ENCODE data around the gene HACL1.

DNA sequence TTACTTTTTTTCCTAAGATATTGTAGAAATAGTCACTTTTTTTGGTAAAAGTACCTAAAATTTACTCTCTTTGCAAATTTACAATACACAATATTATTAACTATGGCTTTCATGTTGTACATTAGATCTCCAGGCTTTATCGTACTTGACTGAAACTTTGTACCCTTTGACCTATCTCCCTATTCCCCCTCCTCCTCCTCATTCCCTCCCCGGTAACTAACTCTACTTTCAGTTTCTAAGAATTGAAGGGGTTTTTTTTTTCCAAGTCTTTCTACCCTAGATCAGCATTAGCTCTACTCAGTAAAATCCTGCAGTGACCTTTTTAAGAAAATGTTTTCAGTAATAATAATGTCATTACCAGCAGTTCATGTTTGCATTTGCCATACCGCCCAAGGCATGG lies 10.1 kb downstream of the HACL1 start:
- TF ChIP-seq, protein P1, sequence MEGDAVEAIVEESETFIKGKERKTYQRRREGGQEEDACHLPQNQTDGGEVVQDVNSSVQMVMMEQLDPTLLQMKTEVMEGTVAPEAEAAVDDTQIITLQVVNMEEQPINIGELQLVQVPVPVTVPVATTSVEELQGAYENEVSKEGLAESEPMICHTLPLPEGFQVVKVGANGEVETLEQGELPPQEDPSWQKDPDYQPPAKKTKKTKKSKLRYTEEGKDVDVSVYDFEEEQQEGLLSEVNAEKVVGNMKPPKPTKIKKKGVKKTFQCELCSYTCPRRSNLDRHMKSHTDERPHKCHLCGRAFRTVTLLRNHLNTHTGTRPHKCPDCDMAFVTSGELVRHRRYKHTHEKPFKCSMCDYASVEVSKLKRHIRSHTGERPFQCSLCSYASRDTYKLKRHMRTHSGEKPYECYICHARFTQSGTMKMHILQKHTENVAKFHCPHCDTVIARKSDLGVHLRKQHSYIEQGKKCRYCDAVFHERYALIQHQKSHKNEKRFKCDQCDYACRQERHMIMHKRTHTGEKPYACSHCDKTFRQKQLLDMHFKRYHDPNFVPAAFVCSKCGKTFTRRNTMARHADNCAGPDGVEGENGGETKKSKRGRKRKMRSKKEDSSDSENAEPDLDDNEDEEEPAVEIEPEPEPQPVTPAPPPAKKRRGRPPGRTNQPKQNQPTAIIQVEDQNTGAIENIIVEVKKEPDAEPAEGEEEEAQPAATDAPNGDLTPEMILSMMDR (IDR thresholded peaks at IDR 0.05): no peak
- no peak for TF ChIP-seq EZH2phosphoT487 (IDR thresholded peaks at IDR 0.05)
